Glomerular visceral epithelial cell (primary cell): ENCODE results near the gene ERC1.

Experiments
- DNase-seq: peaks from one replicate; pipeline ENCODE4 v3.0.0-alpha.2; 2016; ENCODE audit errors: extremely low spot score

Gene ERC1

GRCh38 chr12:1479645-1480044, 488.6 kb downstream of the ERC1 start:
- DNase-seq = no peak

- DNase-seq = no peak
Observed at GRCh38 chr12:1481326-1481725, 490.3 kb downstream of the ERC1 start.

GRCh38 chr12:1481906-1482305, 490.9 kb downstream of the ERC1 start:
- no peak for DNase-seq

GRCh38 chr12:1488908-1489381, 497.9 kb downstream of the ERC1 start:
- DNase-seq = peak; percentile 20

DNA sequence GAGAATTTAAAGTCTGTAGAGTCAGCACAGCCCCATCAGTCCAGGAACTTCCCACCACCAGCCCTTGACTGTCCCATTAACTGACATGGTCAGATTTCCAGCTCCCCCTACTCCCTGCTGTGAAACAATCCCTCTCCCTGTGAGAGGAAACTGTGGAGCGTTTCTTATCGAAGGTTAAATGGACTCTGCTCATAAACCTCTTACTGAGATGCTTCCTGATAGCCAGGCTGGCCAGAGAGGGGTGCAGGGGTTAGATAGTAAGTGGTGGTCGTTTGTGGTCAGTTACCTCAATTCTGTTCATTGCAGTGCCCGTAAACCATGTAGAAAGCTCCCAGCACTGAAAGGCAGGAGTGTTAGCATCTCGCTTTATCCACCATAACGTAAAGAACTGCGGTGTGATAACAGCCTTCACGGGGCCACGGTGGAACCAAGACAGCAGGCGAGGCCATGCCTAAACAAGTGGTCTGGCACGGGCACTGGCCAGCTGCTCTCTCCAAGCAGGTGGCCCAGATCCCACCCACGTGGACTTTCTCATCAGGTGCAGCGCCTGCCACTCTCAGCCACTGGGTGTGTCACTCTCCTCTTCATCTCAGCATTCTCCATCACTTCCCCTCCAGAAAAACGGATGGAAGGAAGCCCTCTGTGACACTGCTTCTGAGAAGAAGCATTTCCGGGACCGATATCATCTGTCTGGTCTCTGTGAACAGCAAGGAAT, 501.1 kb downstream of the ERC1 start:
- DNase-seq = no peak

DNA sequence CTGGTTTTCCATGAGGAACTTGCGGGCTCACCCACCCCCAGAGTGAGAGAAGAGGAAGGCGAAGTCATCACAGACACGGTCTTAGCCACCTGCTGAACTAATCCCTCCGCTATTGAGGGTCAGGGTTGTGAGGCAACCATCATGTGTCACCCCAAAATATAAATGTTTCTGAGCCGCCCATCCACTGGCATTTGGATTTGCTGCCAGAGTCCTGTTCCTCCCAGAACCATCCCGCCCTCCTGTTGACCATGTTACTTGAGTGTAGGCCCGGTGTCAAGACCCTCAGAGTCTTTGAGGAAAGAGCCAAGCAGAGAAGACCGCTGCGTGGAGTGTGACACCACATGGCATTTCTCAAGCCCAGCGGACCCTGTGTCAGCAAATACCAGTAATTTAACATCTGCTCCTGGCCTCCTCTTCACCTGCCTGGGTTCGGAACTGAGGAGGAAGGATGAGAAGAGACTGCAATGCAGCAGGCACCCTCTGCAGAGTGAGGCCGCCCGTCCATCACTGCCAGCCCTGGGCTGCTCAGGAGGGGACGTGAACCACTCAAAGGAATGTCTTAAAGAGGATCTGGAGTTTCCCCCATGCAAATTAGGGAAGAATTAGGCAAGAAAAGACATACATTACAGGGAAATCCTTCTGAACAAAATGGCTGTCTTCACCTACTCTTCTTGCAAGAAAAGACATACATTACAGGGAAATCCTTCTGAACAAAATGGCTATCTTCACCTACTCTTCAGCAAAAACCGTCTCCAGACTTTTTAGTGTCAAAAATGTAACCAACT, 502.9 kb downstream of the ERC1 start:
- no peak for DNase-seq

DNA sequence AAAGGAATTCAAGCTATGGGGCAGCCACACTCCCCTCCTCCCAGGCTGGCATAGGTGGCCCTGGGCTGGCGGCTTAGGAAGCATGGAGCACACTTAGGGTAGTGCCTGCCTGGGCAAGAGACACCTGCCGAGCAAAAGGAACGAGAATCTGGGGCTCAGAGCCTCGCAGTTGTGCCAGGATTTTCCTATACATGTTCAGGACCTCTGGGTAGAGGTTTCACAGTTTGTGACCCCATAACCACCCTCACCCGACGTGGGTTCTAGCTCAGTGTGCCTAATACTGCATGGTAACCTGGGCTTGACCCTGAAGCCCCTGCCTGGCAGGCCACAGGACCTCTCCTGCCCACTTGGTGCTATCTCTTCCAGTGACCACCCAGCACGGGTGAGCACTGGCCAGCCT, 503.8 kb downstream of the ERC1 start:
- no peak for DNase-seq

GRCh38 chr12:1496162-1496900, 505.3 kb downstream of the ERC1 start:
- DNase-seq = no peak

- DNase-seq = no peak
Observed at GRCh38 chr12:1497161-1497560, 506.1 kb downstream of the ERC1 start.

- no peak for DNase-seq
Observed at GRCh38 chr12:1498199-1498740, 507.2 kb downstream of the ERC1 start.

- DNase-seq = peak; percentile 26
Observed at GRCh38 chr12:1499351-1499750, 508.3 kb downstream of the ERC1 start.

DNA sequence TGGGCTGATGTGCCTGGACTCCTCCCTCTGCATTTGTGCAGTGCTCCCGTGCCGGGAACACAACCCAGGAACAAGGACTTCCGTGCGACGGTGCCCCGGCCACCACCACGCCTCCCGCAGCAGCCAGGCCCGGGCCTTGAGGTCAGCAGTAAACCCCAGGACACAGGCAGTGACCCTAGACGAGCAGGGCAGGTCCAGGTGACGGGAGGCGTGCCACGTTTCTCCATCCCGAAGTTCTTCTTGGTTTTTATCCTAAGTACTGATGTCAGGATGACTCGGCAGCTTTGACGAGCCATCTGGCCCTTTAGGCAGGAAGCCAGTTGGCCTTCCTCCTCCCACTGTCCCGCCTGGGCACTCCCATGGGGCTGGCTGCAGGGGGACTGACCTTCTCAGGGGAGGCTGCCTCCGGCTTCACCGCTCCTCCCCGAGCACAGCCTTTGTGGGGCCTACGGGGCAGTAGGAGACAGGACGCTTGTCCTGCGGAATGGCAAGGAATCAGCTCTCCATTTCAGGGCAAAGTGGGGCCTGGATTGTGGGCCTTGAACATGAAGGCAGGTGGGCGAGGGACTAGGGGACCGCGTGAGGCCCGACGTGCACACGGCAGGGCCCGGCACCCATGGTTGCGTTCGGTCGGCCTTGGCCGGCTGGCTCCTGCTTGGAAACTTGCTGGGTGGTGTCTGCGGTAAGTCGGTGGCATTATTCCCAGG, 509.2 kb downstream of the ERC1 start:
- DNase-seq = peak; percentile 39

GRCh38 chr12:1501001-1501400, 510.0 kb downstream of the ERC1 start:
- no peak for DNase-seq

GRCh38 chr12:1501695-1502378, 510.8 kb downstream of the ERC1 start:
- no peak for DNase-seq

DNA sequence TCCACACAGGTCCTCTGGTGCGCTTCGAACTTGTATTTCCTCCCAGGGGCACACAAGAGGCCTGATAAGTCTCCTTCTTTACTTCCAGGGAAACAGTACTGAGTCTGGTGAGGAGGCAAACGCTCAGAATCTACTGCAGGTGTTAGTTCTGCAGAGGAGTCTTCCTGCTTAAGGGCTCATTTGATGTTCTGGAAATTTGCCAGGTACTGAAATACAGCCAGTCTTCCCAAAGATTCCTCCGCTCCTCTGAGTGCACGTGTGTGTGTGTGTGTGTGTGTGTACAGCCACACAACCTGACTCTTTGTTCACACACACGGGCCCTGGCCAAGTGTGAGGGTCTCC, 511.3 kb downstream of the ERC1 start:
- DNase-seq = no peak

DNA sequence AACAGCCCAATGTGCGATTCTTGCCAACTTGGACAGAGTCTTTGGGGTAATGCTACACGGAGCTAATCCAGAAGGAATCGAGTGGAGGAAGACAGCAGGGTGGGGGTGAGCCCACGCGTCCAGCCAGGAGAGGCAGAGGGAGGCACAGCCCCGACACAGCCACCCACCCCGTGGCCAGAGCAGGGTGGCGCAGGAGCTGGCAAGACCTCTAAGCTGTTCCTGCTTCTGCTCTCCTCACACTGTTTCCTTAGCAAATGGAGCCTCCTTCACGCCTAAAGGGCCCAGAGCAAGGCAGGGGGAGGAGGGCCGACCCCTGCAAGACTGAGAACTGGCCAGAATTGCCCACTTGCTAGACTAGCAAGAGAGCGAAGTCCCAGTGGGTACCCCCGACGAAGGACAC, 511.8 kb downstream of the ERC1 start:
- DNase-seq = no peak

- DNase-seq = no peak
Observed at GRCh38 chr12:1503281-1503711, 512.3 kb downstream of the ERC1 start.

DNA sequence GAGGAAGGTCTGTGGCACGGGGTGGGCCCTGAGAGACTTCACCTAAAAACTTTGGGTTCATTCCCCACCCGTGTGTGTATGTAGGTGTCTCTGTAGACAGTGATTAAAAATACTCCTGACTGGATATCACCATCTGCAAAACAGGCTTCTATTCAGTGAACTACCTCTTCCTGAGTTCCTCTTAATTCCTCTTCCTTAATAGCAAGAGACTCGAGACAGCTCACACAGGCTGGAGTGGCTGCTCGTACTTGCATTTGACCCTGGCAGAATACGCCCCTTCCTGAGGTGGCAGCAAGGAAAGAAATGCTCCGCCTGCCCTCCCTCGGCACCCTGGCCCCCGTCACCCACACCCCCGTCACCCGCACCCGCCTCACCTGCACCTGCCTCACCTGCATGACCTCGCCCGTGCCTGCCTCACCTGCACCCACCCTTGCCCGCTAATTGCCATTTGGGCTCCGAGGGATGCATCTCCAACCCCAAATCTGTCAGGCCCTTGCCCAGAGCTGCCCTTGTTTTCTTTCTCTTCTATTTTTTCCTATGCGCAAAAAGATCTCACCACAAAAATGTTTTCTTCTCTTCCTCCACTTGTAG, 513.4 kb downstream of the ERC1 start:
- no peak for DNase-seq

DNA sequence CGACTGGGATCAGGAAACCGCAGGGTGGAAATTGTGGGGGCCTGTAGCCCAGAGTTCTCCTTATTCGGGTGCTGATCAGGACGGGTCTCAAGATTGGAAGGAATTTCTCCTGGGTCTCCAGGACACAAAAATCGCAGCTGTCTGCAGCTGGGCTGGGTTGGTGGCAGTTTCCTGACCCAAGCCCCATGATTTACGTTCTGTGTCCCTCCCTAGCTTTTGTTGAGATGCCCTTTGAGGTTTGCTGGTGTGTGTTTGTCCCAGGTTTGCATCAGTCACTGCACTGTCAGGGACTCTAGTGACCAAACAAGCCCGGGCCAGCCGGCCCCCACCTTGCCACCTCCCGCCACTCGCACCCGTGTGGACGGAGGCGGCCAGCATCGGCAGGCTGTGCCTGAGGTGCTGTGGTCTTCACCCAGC, 513.9 kb downstream of the ERC1 start:
- DNase-seq = no peak

DNA sequence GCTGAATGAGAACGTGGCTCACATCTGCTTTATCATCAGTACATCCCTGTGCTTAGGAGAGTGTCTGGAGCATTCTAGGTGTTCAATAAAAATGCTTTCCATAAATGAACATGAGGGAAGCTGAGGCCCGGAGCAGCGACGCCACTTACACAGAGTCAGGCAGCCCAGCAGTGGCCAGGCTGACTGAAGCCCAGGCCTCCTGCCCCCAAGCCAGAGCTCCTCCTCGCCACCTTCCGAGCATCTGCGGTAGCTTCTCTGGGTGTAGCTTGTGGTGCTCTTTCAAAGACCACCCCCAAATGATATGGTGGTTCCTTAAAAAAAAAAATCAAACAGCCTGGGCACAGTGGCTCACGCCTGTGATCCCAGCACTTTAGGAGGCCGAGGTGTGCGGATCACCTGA, 514.6 kb downstream of the ERC1 start:
- DNase-seq = no peak

DNA sequence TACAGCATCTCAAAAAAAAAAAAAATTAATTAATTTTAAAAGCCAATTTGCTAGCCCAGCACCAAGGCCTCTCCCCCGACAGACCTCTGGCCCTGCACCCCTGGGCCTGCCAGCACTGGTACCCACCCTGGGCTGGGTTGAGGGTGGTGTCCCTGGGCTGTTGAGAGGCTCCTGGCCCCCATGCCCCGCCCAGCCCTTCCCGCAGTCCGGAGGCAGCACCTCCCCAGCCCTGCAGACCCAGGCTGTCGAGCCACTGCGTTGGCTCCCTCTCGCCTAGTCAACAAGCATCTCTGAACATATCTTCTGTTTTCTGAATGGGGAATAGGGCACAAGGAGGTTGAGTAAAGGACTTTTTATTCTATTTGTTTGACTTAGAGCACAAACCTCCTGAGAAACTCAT, 516.3 kb downstream of the ERC1 start:
- DNase-seq = no peak
